ENCODE data around the gene PIK3R6.

The PIK3R6 gene

DNA sequence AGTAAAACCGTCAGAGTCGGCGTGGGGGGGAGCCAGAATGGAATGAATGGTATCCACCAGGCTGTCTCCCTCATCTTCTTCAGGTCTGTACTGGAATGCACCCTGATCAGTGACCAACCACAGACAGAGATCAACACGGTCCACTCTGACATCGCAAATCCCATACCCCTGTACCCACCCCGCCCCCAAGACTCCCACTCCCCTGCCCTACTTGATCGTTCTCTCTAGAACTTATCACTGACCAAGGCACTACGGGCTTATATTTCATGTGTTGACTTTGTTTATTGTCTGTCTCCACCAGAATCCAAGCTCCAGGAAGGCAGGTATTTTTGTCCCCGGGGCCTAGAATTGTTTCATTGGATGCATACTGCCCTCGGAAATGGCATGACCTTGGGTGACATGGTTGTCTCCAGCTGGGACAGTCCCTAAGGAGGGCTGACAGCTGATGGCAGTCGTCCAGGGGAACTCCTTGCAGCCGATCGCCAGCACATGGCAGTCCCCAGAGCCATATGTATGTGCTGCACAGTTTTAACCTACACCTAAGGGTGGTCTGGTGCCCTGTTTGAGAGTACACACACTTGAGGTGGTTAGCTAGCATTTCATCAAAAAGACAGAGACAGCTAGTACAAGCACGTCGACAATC, 67.8 kb downstream of the PIK3R6 start:
- Histone ChIP-seq H3K79me2 (ENCODE audit: insufficient read depth, low read length) (no peaks in the 10 kb centered on the region), H3K4me3 (ENCODE audit: low read depth, low read length, poor library complexity, severe bottlenecking) (no peak overlapping the region), H3K9me2 (ENCODE audit: low read depth, low read length) (no peaks in the 10 kb centered on the region), H3K9ac (ENCODE audit: low read length) (no peak overlapping the region), H3K27me3 (ENCODE audit: insufficient read depth, low read length) (no peaks in the 10 kb centered on the region), H4K20me1 (ENCODE audit: insufficient read depth, low read length) (no peaks in the 10 kb centered on the region), H3K4me1 (ENCODE audit: insufficient read depth, low read length, severe bottlenecking) (no peaks in the 10 kb centered on the region), H3K9me3 (ENCODE audit: low read length) (no peaks in the 10 kb centered on the region), H3F3A (ENCODE audit: insufficient read depth, low read length) (no peaks in the 10 kb centered on the region), H3K36me3 (ENCODE audit: insufficient read depth, low read length) (no peaks in the 10 kb centered on the region), H3K27ac (ENCODE audit: low read depth, low read length, poor library complexity, severe bottlenecking) (no peak overlapping the region), H2AFZ (ENCODE audit: low read length) (no peak overlapping the region), H3K4me2 (ENCODE audit: low read length) (no peak overlapping the region)
- TF ChIP-seq, protein P1, sequence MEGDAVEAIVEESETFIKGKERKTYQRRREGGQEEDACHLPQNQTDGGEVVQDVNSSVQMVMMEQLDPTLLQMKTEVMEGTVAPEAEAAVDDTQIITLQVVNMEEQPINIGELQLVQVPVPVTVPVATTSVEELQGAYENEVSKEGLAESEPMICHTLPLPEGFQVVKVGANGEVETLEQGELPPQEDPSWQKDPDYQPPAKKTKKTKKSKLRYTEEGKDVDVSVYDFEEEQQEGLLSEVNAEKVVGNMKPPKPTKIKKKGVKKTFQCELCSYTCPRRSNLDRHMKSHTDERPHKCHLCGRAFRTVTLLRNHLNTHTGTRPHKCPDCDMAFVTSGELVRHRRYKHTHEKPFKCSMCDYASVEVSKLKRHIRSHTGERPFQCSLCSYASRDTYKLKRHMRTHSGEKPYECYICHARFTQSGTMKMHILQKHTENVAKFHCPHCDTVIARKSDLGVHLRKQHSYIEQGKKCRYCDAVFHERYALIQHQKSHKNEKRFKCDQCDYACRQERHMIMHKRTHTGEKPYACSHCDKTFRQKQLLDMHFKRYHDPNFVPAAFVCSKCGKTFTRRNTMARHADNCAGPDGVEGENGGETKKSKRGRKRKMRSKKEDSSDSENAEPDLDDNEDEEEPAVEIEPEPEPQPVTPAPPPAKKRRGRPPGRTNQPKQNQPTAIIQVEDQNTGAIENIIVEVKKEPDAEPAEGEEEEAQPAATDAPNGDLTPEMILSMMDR (IDR thresholded peaks at IDR 0.05; ENCODE audit: low read length) = no peak
- TF ChIP-seq EZH2 (IDR thresholded peaks at IDR 0.05; ENCODE audit: borderline replicate concordance, low read length) = no peak

DNA sequence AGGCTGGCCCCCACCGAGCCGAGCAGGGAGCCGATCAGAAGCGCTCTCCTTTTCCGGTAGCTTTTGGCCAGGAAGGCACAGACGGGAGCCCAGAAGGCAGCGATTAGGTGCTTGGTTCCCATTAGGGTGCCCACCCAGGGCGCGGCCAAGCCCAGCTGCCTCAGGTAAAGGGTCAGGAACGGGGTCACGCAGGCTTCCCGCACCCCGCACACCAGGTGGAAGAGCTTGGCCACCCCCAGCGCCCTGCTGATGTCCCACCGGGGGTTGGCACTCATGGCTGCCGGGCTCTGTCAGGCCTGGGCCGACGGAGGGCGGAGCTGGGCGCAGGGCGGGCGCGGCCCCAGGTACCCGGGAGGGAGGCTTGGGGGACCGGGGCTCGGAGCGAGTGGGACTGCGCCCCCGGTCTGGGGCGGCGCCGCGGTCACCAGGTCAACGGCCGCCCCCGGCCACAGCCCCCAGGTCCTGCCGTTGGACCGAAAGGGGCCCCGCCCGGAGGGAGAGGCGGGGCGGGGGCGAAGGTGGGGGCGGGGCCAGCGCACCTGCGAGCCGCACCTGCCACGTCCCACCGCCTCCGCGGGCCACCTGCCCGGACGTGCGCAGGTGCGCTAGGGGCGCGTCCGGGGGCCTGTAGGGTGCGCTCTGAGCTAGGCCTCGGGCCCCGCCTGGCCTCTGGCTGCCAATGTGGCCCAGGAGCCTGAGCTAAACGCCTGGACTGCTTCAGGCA, 68.5 kb downstream of the PIK3R6 start, which contains the start of gene MFSD6L:
TSS of gene MFSD6L (minus strand) at position 520 of the 724 bp plus-strand sequence. CDS start at position 275, 245 bp downstream.
- Histone ChIP-seq H3K9me2 (ENCODE audit: low read depth, low read length) (no peaks in the 10 kb centered on the region), H3K9me3 (ENCODE audit: low read length) (no peaks in the 10 kb centered on the region), H3K4me3 (ENCODE audit: low read depth, low read length, poor library complexity, severe bottlenecking) (no peak within 1 kb of the TSS), H3K27me3 (ENCODE audit: insufficient read depth, low read length) (no peaks in the 10 kb centered on the region), H3F3A (ENCODE audit: insufficient read depth, low read length) (no peaks in the 10 kb centered on the region), H3K27ac (ENCODE audit: low read depth, low read length, poor library complexity, severe bottlenecking) (no peak within 1 kb of the TSS), H3K79me2 (ENCODE audit: insufficient read depth, low read length) (no peaks in the 10 kb centered on the region), H3K36me3 (ENCODE audit: insufficient read depth, low read length) (no peaks in the 10 kb centered on the region), H4K20me1 (ENCODE audit: insufficient read depth, low read length) (no peaks in the 10 kb centered on the region), H3K4me1 (ENCODE audit: insufficient read depth, low read length, severe bottlenecking) (no peaks in the 10 kb centered on the region), H3K9ac (ENCODE audit: low read length) (no peak within 1 kb of the TSS), H2AFZ (ENCODE audit: low read length) (no peak within 1 kb of the TSS), H3K4me2 (ENCODE audit: low read length) (no peak within 1 kb of the TSS)
- TF ChIP-seq, protein P1 (IDR thresholded peaks at IDR 0.05; ENCODE audit: low read length) = no peak
- TF ChIP-seq EZH2 (IDR thresholded peaks at IDR 0.05; ENCODE audit: borderline replicate concordance, low read length) = no peak

DNA sequence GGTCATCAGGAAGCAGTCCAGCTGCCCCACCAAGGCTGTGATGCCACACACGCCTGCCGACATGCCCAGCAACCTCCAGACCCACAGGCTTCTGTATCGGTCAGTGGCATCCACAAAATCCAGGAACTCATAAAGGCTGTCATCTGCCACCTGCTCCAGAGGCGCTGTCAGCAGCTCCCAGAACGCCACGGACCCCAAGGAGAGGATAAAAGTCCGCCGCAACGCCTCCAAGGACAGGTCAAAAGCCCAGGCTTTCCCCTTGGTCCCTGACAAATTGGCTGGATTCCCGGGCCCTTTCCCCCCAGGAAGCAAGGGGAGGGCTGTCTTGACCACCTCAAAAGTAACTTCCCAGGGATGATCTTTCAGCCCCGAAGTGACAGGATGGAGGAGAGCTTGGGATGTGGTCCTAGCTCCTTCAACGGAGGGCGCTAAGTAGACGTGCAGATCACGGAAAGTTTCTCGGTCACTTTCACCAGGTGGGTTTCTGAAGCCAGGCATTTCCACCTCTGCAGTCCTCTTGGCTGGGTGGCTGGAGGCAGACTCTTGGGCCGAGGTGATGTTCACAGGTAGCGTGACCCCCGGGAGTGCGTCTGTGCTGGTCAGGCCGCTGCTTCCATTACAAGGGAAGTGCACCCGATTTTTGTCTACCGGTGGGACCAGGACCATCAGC, 69.2 kb downstream of the PIK3R6 start:
- Histone ChIP-seq H3K9ac (ENCODE audit: low read length) (no peak overlapping the region), H3K9me2 (ENCODE audit: low read depth, low read length) (no peaks in the 10 kb centered on the region), H3F3A (ENCODE audit: insufficient read depth, low read length) (no peaks in the 10 kb centered on the region), H4K20me1 (ENCODE audit: insufficient read depth, low read length) (no peaks in the 10 kb centered on the region), H2AFZ (ENCODE audit: low read length) (no peak overlapping the region), H3K9me3 (ENCODE audit: low read length) (no peaks in the 10 kb centered on the region), H3K4me1 (ENCODE audit: insufficient read depth, low read length, severe bottlenecking) (no peaks in the 10 kb centered on the region), H3K27me3 (ENCODE audit: insufficient read depth, low read length) (no peaks in the 10 kb centered on the region), H3K36me3 (ENCODE audit: insufficient read depth, low read length) (no peaks in the 10 kb centered on the region), H3K4me3 (ENCODE audit: low read depth, low read length, poor library complexity, severe bottlenecking) (no peak overlapping the region), H3K79me2 (ENCODE audit: insufficient read depth, low read length) (no peaks in the 10 kb centered on the region), H3K4me2 (ENCODE audit: low read length) (no peak overlapping the region), H3K27ac (ENCODE audit: low read depth, low read length, poor library complexity, severe bottlenecking) (no peak overlapping the region)
- no peak for TF ChIP-seq EZH2 (IDR thresholded peaks at IDR 0.05; ENCODE audit: borderline replicate concordance, low read length)
- TF ChIP-seq, protein P1 (IDR thresholded peaks at IDR 0.05; ENCODE audit: low read length) = no peak

Data from OCI-LY1 (cell line).